HL-60 (cell line): ENCODE results near the gene FAM83C.
"Not testable (repeated sequence)": the region's sequence is repeated elsewhere in the genome, so short reads cannot be mapped to it uniquely, and the experiment has no call there.

Experiments used
- CTCF ChIP-seq: IDR thresholded peaks from one replicate; pipeline ENCODE4 v1.5.1; 2011; ENCODE audit warnings: low read length, control low read depth, inconsistent platforms; ENCODE audit not compliant: insufficient read depth
- POLR2AphosphoS5 ChIP-seq: IDR thresholded peaks from 2 replicates; pipeline ENCODE4 v1.6.1; 2012; ENCODE audit warnings: low read depth
- REST ChIP-seq: IDR thresholded peaks from 2 replicates; pipeline ENCODE4 v1.6.1; 2012; ENCODE audit warnings: low read depth; ENCODE audit not compliant: insufficient replicate concordance

GRCh38 chr20:35315632-35316020 lies 23.4 kb upstream of the FAM83C start:
- TF ChIP-seq CTCF, POLR2AphosphoS5, REST: not testable (repeated sequence)
